Common myeloid progenitor, CD34-positive (primary cell): ENCODE measurements around the gene HEBP1. TPM values are rescaled to one million over a fixed set of nuclear protein-coding genes. Genes with fewer than 3 reads are reported as not detected.

Source experiments
- CTCF ChIA-PET: fragments of 350-600 bp; sonication (Branson Sonifier 250); formaldehyde crosslinking; loops from one replicate; lab custom pipeline; 2021; ENCODE audit warnings: antibody characterized with exemption; lab: Charles Lee
- POLR2A ChIA-PET: fragments of 350-600 bp; sonication (Branson Sonifier 250); formaldehyde crosslinking; loops from one replicate; lab custom pipeline; 2021; ENCODE audit warnings: antibody characterized with exemption; lab: Charles Lee
- DNase-seq, 3 donors: peaks; one replicate each; pipeline versions ENCODE4 v3.0.0 to v3.0.0-alpha.2; 2013
- H3K27ac ChIP-seq, 2 experiments: 1 replicate in 1 of 2; 2 replicates in 1 of 2; pipeline ENCODE4 v1.7.0; 2013; ENCODE audit warnings: inconsistent platforms in 2 of 2, low read length in 2 of 2, mild to moderate bottlenecking in 2 of 2, low read depth in 1 of 2, moderate library complexity in 1 of 2; ENCODE audit not compliant: severe bottlenecking in 2 of 2, insufficient read depth in 1 of 2, poor library complexity in 1 of 2
- H3K27me3 ChIP-seq, 5 experiments: replicated peaks in 2 of 5; 1 replicate in 3 of 5; 2 replicates in 2 of 5; pipeline versions ENCODE4 v1.6.1 to v1.7.0; 2013; ENCODE audit warnings: low read length in 4 of 5, mild to moderate bottlenecking in 2 of 5, moderate library complexity in 2 of 5, inconsistent platforms in 1 of 5; ENCODE audit not compliant: insufficient read depth in 5 of 5, control insufficient read depth in 4 of 5
- H3K36me3 ChIP-seq, 4 experiments: 1 replicate in 2 of 4; 2 replicates in 2 of 4; pipeline versions ENCODE4 v1.6.1 to v1.7.0; 2013; ENCODE audit warnings: low read length in 3 of 4, control low read depth in 1 of 4, mild to moderate bottlenecking in 1 of 4; ENCODE audit not compliant: control insufficient read depth in 4 of 4, insufficient read depth in 4 of 4
- H3K4me1 ChIP-seq, 4 experiments: 1 replicate in 3 of 4; 2 replicates in 1 of 4; pipeline versions ENCODE4 v1.6.1 to v1.7.1; 2013; ENCODE audit warnings: low read length in 3 of 4, mild to moderate bottlenecking in 3 of 4, control low read depth in 1 of 4, inconsistent platforms in 1 of 4, moderate library complexity in 1 of 4; ENCODE audit not compliant: control insufficient read depth in 4 of 4, insufficient read depth in 4 of 4; ENCODE audit errors: control extremely low read depth in 1 of 4
- H3K4me3 ChIP-seq, 7 experiments: 1 replicate in 4 of 7; 2 replicates in 3 of 7; pipeline versions ENCODE4 v1.5.1 to v1.7.0; 2013; ENCODE audit warnings: mild to moderate bottlenecking in 7 of 7, low read length in 6 of 7, moderate library complexity in 6 of 7, inconsistent platforms in 2 of 7, low read depth in 2 of 7, control low read depth in 1 of 7; ENCODE audit not compliant: insufficient read depth in 4 of 7, control insufficient read depth in 1 of 7; ENCODE audit errors: extremely low read depth in 1 of 7
- H3K9me3 ChIP-seq, 5 experiments: 1 replicate in 4 of 5; 2 replicates in 1 of 5; pipeline versions ENCODE4 v1.6.1 to v1.7.1; 2013; ENCODE audit warnings: low read length in 4 of 5, mild to moderate bottlenecking in 2 of 5, inconsistent platforms in 1 of 5, low read depth in 1 of 5, moderate library complexity in 1 of 5; ENCODE audit not compliant: control insufficient read depth in 4 of 5, insufficient read depth in 2 of 5; ENCODE audit errors: control extremely low read depth in 1 of 5
- WGBS: methylation state at CpG from one replicate; pipeline ENCODE4 v1.1.5; 2013; ENCODE audit not compliant: insufficient coverage; 5-methylcytosine and 5-hydroxymethylcytosine counted together
- polyA plus RNA-seq: library from polyadenylated mRNA; unstranded; fragments of 120-200 nt; gene quantifications from one replicate; pipeline ENCODE4 v1.2.1, GENCODE V29; 2013

Gene HEBP1, protein sequence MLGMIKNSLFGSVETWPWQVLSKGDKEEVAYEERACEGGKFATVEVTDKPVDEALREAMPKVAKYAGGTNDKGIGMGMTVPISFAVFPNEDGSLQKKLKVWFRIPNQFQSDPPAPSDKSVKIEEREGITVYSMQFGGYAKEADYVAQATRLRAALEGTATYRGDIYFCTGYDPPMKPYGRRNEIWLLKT
- 67.6 TPM for polyA plus RNA-seq

DNA sequence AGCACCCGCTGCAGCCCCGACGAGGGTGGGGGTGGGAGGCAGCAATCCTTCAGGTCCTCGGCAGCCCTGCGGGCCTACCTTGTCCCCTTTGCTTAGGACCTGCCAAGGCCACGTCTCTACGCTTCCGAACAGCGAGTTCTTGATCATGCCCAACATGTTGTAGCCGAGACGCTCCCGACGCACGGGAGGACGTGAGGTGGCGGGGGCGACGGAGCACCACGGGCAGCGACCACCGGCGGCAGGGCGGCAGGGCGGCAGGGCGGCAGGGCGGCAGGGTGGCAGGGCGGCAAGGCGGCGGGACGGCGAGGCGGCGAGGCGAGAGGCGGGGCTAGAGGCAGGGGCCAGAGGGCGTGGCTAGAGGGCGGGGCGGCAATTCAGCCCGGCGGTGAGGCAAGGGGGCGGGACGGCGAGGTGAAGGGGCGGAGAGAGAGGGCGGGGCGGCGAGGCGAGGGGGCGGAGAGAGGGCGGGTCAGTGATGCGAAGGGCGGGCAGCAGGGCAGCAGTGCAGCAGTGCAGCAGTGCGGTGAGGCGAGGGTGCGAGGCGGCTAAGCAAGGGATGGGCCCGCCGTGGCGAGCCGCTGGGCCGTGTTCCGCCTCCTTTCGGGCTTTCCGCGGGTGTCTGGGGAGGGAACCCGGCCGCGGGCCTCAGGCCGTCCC lies at the start of gene HEBP1:
Gene HEBP1, minus strand, starts transcription at position 307 of the 657 bp plus-strand sequence. Its CDS starts 151 bp downstream, at position 156.
- Histone ChIP-seq H3K27ac (peak within 1 kb of the TSS; percentile 43 to 71), H3K36me3 (peaks cover 0 to 12% (median 0%) of the 10 kb centered on the region in 4 experiments), H3K4me3 (peak within 1 kb of the TSS; percentile 43 to 90 (median 83)), H3K27me3 (no peaks in the 10 kb centered on the region), H3K4me1 (peaks cover 7 to 51% (median 33%) of the 10 kb centered on the region in 4 experiments), H3K9me3 (no peaks in the 10 kb centered on the region)
- POLR2A ChIA-PET: no interaction called here
- WGBS: under 1% methylated on average over 62 of the region's 69 CpGs
- peak; percentile 87 to 92 (median 91) for DNase-seq
- CTCF ChIA-PET: interaction anchor here (14.8 kb wide), 1 partner anchor 210 kb away, joined by 123 read pairs; no protein-coding TSS in a partner anchor

DNA sequence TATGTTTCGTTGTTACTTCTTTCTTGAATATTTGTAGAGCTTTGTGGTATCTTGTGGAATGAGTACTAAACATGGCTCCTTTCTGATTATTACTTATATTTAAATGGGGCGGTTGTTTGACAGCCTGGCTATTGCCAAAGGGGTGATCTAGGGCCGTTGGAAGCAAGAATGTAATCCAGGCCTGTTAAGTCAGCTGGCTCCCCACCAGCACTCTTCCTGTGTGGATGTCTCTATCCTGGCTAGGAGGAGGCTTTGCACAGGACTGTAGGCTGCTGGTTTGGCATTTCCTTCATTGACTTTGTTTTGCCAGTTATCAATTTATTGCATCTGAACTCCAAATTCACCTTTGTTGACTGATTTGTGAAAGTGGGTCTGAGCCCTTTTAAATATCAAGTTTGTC lies 49.8 kb upstream of the HEBP1 start:
- Histone ChIP-seq H3K4me1 (peaks cover 0 to 10% (median 4%) of the 10 kb centered on the region in 4 experiments), H3K27me3 (no peaks in the 10 kb centered on the region), H3K36me3 (no peaks in the 10 kb centered on the region), H3K27ac (no peak overlapping the region), H3K9me3 (peaks cover 0 to 8% (median 4%) of the 10 kb centered on the region in 5 experiments), H3K4me3 (no peak overlapping the region)
- POLR2A ChIA-PET: interaction anchor here (0.7 kb wide), 1 partner anchor 57 kb away, joined by 5 read pairs; no protein-coding TSS in a partner anchor
- CTCF ChIA-PET: interaction anchor here (1.5 to 1.7 kb wide), 2 partner anchors 12 to 15 kb away, joined by 5 read pairs; no protein-coding TSS in a partner anchor
- no peak for DNase-seq
- no CpG with 5 or more reads among the region's 3 CpGs for WGBS

DNA sequence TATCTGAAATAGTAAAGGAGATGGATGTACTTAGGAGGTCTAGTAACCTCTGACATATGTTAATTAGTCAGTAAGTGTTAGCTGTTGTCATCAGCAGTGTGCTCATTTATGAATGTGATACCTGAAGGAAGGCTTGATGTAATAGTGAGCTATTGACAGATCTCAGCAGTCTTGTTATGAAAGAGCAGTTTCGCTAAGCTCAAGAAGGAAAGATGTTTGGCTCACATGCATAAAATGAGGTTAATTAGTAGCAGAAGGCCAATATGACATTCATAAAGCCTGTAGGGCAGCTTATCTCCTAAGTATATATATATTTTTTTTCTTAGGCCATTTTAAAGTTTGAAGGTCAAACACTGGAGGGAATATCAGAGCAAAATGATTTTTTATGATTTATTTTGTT lies 46.9 kb upstream of the HEBP1 start:
- Histone ChIP-seq H3K27ac (no peak overlapping the region), H3K36me3 (no peaks in the 10 kb centered on the region), H3K4me1 (peaks cover 2 to 15% (median 8%) of the 10 kb centered on the region in 4 experiments), H3K4me3 (no peak overlapping the region), H3K9me3 (no peaks in the 10 kb centered on the region), H3K27me3 (no peaks in the 10 kb centered on the region)
- 89% methylated on average over 1 of the region's 1 CpG for WGBS
- ChIA-PET POLR2A (no interaction called here), CTCF (no interaction called here)
- DNase-seq: no peak

DNA sequence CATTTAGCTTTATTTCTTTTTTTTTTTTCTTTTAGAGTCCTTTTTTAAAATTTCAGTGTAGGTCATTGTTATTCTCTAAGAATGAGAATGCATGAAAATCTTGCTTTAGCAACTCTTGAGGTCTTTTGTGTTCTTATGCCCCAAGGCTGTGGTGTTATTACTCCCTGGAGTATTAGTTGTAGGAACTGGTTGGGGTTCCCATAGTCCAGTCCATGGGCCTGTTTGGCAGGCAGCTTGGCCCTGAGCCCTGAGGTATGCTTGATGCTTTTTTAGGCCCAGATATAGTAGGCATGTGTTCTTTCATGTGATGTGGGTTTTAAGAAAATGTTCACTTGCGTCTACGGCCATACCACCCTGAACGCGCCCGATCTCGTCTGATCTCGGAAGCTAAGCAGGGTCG lies 45.8 kb upstream of the HEBP1 start:
- Histone ChIP-seq H3K36me3 (no peaks in the 10 kb centered on the region), H3K27ac (no peak overlapping the region), H3K4me1 (peaks cover 2 to 14% (median 7%) of the 10 kb centered on the region in 4 experiments), H3K4me3 (no peak overlapping the region), H3K9me3 (no peaks in the 10 kb centered on the region), H3K27me3 (no peaks in the 10 kb centered on the region)
- no CpG with 5 or more reads among the region's 8 CpGs for WGBS
- no peak for DNase-seq
- POLR2A ChIA-PET: no interaction called here
- CTCF ChIA-PET: interaction anchor here (0.9 to 3.3 kb wide), 7 partner anchors 11 to 166 kb away, joined by 3 to 13 read pairs (median 4); no protein-coding TSS in a partner anchor

DNA sequence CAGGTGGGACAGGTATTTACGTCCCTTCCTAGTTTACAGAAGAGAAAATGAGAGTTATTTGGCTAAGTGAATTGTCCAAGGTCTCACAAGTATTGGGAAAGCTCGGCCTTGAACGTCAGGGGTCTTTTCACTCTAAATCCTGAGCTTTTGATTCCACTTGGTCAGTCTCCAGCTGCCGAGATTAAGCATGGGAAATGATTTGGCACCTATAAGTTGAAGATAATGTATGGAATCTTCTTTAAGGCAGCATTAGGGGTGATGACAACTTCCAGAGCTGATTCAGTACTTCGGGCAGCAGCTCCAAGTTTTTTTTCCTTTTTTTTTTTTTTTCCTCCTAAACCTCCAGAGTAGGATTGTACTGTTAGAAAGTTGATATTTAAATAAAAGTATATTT lies 44.8 kb upstream of the HEBP1 start:
- no peaks in the 10 kb centered on the region for H3K36me3 ChIP-seq
- H3K4me1 ChIP-seq: peaks cover 2 to 12% (median 6%) of the 10 kb centered on the region in 4 experiments
- WGBS: 14% methylated on average over 3 of the region's 5 CpGs
- H3K27me3 ChIP-seq: no peaks in the 10 kb centered on the region
- POLR2A ChIA-PET: interaction anchor here (0.8 kb wide), 1 partner anchor 41 kb away, joined by 3 read pairs; no protein-coding TSS in a partner anchor
- peak overlapping the region; percentile 78 to 97 (median 93) for H3K4me3 ChIP-seq
- CTCF ChIA-PET: interaction anchor here (0.9 to 3.3 kb wide), 8 partner anchors 14 to 167 kb away, joined by 3 to 13 read pairs (median 4); no protein-coding TSS in a partner anchor
- no peak overlapping the region for H3K27ac ChIP-seq
- H3K9me3 ChIP-seq: no peaks in the 10 kb centered on the region
- DNase-seq: no peak

DNA sequence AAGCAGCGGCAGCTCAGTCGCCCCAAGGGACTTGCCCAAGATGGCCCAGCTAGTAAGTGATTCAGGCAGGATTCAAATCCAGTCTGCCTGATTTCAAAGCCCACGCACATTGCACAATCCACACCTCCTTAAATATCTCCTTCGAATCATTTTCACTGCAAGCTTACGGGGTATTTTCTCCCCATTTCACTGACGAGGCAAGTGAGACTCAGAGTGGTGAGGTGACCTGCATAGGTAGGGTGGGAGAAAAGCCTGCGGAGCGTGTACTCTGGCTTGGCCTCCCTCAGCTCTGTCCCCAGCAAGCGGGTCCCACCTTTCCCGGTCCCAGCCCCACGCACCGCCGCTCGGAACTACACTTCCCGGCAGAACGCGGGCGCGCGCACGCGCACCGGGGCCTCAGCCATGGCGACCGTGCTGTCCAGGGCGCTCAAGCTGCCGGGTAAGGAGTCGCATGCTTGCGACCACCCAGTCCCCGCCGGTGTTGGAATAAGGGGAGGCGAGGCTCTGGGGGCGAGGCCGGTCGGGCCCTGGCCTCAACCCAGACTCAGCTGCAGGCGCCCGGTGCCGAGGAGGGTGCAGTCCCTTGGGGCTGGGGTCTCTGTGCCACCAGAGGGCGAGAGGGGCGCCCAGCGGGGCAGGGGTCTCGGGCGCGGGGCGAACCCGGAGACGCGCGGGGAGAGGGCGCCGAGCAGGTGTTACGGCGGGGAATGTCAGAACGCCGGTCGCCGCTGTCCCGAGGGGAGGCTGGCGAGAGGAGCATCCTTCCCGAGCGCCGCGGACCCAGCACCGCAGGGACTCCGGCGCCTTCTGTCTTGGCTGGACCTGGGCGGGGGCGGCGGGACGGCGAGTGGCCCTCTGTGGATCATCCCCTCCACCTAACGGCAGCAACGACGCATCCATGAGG lies 44.2 kb upstream of the HEBP1 start, which contains the start of gene FAM234B:
Gene FAM234B, plus strand, starts transcription at position 380 of the 904 bp plus-strand sequence. Its CDS starts 23 bp downstream, at position 403.
- Histone ChIP-seq H3K36me3 (no peaks in the 10 kb centered on the region), H3K9me3 (no peaks in the 10 kb centered on the region), H3K27ac (no peak within 1 kb of the TSS), H3K4me1 (peaks cover 2 to 12% (median 6%) of the 10 kb centered on the region in 4 experiments), H3K27me3 (no peaks in the 10 kb centered on the region), H3K4me3 (peak within 1 kb of the TSS; percentile 78 to 97 (median 93))
- 2% methylated on average over 59 of the region's 74 CpGs for WGBS
- peak; percentile 64 to 77 (median 73) for DNase-seq
- ChIA-PET POLR2A (interaction anchor here (0.8 to 1.0 kb wide), 2 partner anchors 16 to 41 kb away, joined by 3 read pairs; no protein-coding TSS in a partner anchor), CTCF (interaction anchor here (0.6 to 3.3 kb wide), 11 partner anchors 10 to 871 kb away, joined by 3 to 13 read pairs (median 4); no protein-coding TSS in a partner anchor)
